Epithelial cell of prostate (primary cell): ENCODE data around the gene CAMSAP2.

Experiments
- DNase-seq: peaks from one replicate; pipeline ENCODE4 v3.0.0-alpha.2; 2011; ENCODE audit warnings: low read depth, low spot score
- H3K27ac ChIP-seq: fragments of 450-650 bp; 2 replicates; pipeline ENCODE4 v1.5.1; 2017; ENCODE audit warnings: mild to moderate bottlenecking

CAMSAP2 gene

DNA sequence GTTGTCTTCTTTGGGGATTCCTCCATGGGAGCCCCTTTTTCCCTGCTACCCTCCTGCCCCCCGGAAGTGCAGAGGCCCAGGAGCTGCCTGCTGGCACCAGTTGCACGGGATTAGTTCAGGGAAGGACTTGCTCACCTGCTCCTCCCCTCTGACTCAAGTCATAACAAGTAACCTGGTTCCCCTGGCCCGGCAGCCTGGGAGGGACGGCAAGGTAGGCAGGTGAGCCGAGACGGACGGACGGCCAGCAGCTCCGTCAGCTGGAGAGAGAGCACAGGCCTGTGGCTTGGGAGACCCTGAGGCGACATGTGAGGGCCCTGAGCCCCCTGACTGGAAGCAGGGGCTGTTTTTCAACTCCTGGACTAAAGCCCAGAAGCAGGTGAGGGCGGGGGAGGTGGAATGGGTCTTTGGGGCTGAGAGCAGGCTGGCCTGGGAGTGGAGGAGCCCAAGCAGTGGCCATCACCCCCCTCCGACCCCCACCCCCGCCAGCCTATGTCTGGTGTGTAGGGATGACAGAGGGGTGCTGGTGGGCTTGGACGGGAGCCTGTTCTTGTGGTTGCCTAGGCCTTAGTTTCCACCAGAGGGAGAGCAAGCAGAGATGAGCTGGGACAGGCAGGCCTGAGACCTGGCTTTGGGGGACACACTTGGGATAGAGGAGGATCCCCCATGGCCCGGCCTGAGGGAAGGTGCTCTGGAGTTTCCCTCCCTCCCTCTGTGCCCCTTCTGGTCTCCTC lies 156.2 kb downstream of the CAMSAP2 start, which contains the start of gene INAVA:
TSS of gene INAVA (plus strand) at position 189 of the 731 bp plus-strand sequence. CDS start 3,501 bp downstream, outside the sequence.
- H3K27ac ChIP-seq, result peak within 1 kb of the TSS; percentile 94
- peak; percentile 78 for DNase-seq

DNA sequence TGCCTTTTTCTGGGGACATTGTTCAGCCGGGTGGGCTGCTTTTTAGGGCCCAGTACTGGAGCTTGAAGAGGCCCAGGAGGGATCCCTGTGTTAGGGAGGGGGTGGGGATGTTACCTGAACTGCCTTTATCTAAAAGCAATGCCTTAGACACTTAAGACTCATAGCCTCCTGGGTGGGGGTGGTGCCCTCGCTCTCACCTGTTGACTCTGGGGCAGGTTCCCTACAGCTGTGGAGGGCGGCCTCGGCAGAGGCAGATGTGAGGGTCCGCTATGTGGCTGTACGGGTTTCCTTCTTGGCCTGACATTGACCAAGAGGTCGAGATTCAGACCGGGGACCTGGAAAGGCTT lies 156.7 kb downstream of the CAMSAP2 start:
- no peak for DNase-seq
- H3K27ac ChIP-seq, result peak overlapping the region; percentile 94

DNA sequence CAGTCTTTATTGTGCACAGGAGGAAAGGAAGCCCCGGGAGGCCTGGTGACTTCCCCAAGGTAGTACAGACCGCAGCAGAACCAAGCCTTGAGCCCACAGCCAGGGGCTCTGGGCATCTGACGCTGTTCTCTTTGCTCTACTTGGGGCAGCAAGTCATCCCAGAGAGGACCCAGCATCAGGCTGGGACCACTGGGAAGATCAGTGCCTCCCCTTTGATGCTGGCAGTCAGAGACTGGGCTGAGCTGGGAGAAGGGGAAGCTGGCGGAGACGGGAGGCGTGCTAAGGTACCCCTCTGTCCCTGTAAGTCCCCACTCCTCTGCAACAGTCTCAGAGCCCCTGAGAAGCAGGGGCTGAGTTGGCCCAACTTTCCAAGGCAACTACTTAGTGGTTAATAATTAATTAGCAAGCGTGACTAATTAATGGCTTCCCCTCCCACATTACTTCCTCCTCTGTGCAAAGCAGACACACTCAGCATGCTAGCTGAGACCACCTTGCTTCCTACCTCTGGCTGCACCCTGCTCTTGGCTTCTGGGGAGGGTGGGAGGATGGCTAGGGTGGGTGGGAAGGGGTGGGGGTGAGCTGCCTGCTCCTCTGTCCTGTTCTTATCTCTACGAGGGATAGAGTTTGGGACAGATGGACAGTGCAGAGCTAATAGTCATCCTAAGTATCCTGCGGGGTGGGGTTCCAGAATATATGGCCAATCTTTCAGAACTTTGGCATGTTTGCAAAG lies 157.3 kb downstream of the CAMSAP2 start:
- DNase-seq, result no peak
- H3K27ac ChIP-seq, result peak overlapping the region; percentile 94

DNA sequence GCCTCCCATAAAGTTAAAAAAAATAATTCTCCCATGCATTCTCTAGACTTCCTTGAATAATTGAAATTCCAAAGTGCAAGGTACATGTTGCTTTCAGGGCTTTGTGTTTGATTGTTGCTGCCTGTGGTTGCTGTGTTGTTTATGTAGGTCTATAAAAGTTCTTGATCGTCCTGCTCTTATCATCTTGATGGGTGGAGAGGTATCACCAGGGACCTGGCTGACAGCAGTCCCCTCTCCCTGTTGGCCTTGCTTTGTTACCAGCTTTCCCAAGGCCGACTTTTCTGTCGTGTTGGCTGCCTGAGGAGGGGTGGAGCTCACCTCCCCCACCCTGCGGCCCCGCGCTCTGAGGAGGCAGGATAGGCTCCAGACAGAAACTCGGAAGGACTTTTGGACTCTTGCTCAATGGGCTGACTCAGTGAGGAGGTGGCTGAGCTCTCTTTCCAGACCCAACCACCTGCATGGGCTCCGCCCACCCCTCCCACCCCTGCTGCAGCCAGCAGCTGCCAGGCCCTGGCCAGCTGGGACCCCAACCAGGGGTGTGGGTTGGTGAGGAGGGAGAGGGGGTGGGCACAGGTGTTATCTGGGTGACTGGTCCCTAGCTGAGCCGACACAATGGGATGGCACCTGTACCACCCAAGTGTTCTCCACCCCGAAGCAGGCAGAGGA lies 158.0 kb downstream of the CAMSAP2 start:
- peak overlapping the region; percentile 94 for H3K27ac ChIP-seq
- peak; percentile 65 for DNase-seq

DNA sequence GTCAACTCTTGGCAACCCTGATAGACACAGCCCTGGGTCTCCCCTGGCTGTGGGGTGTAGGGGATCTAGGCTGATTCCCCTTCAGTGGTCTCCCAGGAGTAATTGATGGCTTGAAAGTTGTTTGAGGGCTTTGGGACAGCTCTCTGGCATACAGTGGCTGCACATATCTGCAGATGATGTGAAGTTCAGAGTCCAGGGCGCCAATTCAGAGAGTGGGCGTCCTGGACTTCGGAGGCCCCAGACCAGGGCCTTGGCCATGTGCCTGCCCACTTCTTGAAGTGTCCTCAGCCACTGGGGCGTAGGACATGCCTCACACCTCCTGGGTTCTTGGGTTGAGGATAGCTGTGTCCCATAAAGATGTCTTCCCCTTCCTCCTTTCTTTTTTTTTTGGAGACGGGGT lies 158.6 kb downstream of the CAMSAP2 start:
- DNase-seq, result no peak

DNA sequence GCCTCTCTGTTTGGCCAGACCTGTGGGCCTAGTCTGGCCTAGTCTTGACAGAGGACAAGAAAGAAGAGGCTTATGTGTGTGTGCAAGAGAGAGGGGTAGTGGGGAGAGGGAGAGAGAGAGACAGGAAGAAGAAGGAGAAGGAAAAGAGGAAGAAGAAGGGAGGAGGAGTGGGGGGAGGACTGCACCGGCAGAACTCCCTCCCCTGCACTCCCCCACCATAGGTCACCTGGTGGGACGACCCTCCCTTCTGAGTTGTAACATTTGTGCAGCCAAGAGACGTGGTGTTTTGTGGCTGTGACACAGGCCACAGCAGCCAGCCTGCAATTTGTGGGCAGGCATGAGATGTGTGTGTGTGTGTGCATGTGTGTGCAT lies 160.3 kb downstream of the CAMSAP2 start:
- H3K27ac ChIP-seq, result peak overlapping the region; percentile 94
- DNase-seq, result no peak

More for the DNA sequence above, 158.6 kb downstream of the CAMSAP2 start:
- H3K27ac ChIP-seq, result peak overlapping the region; percentile 94

DNA sequence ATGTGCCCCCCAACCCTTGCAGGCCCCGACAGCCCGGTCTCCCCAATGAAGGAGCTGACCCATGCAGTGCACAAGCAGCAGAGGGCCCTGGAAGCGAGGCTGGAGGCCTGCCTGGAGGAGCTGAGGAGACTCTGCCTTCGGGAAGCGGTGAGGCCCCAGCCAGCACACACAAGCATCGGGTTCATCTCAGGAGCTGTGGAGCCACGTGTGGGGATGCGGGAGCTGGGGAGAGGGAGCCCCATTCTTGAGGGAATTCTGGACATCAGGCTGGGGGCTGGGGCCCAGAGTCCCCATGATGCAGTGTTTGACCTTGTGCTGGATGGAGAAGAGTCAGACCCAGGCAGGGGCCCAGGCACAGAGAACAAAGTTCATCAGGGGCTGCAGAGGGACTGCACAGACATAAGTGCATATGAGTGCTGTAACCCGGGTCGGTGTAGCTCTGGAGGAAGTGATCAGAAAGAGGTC lies 160.8 kb downstream of the CAMSAP2 start:
- no peak for DNase-seq
- H3K27ac ChIP-seq, result peak overlapping the region; percentile 94

DNA sequence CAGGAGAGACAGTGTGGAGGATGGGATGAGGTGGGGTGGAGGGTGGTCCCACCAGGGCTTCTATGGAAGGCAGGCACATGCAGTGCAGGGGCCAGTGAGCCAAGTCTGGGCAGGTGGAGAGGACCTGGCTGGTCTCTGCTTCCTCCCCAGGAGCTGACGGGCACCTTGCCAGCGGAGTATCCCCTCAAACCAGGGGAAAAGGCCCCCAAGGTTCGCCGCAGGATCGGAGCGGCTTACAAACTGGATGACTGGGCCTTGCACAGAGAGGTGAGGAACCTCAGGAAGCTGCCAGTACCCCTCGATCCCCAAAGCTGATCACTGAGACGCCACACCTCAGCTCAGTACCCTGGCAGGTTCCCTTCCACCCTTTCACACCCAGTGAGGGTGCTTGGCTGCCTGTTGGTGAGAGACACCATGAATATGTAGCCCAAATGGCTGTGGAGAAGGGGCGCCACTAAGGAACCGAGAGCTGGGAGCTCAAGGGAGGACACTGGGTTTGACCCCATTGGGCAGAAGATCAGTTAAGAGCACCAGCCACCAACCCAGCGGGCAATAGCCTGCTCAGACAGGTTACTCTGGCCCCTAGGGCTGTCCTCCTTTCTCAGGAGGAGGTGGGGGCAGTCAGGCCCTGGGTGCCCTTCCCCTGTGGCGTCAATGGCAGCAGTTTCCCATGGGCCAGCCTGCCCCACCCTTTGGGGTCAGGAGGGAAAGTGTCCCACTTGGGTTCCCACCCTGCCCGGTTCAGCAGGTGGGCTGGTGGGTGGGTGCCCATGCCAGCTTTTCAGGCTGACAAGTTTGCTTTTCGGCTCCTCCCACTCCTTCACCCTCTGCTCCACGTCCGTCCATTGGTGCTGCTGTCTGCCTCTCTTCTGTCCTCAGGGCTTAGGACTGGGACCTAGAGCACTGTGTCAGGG lies 161.5 kb downstream of the CAMSAP2 start:
- H3K27ac ChIP-seq, result no peak overlapping the region
- DNase-seq, result no peak

DNA sequence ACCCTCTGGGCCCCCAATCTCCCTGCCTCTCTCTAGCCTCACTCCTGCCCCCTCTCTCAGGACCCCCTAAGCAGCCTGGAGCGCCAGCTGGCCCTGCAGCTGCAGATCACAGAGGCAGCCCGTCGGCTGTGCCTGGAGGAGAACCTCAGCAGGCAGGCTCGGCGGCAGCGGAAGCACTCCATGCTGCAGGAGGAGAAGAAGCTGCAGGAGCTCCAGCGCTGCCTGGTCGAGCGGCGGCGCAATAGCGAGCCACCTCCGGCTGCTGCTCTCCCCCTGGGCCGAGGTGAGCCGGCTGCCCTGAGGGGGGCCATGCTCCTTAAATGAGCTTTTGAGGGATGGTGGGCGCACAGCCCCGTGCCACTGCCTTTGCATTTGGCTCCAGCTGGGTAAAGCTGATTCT lies 162.2 kb downstream of the CAMSAP2 start:
- H3K27ac ChIP-seq, result no peak overlapping the region
- DNase-seq, result no peak

DNA sequence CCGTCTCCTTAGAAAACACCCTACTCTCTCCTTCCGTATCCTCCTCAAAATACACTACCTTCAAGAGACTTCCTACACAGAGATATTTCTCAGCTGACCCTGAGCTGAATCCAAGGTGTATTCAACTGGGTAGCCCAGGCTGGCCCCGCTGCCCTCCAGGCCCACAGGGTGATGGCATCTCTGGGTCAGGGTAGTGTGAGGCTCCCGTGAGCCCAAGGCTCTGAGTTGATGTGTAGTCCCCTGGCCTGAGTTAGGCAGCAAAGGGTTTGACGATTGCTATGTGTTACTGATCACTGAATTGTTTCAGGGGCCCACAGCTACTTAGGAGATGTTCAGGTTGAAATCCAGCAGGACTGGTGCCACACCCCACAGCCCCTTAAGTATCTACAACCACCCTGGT lies 162.7 kb downstream of the CAMSAP2 start:
- no peak for DNase-seq
- H3K27ac ChIP-seq, result peak overlapping the region; percentile 13

DNA sequence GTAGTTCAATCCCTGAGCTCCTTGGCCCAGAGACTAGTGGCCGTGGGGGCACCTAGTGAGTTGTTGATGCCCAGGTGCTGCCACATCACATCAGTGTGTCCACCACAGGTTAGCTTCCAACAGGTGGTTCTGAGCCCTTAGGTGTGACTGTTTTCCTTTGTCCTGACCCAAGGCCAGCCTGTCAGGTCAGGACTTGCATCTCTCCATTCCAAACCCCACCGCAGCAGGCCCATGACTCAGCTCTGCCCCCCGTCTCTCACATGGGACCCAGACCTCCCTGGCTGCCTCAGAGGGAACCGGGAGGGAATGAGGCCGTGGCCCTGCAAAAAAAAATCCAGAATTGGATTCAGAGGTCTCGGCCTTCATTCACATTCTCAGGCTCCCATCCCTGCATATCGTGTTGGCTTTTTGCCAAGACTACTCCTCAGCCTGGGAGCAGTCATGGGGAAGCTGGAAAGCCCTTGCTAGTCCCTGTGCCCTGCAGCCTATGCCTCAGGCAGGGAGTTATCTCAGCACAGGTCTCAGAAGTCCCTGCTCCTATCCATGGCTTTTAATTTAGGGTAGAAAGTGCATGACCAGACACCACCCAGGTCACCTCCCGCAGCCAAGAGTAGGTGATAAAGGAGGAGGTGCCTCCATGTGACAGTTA lies 163.2 kb downstream of the CAMSAP2 start:
- DNase-seq, result no peak

DNA sequence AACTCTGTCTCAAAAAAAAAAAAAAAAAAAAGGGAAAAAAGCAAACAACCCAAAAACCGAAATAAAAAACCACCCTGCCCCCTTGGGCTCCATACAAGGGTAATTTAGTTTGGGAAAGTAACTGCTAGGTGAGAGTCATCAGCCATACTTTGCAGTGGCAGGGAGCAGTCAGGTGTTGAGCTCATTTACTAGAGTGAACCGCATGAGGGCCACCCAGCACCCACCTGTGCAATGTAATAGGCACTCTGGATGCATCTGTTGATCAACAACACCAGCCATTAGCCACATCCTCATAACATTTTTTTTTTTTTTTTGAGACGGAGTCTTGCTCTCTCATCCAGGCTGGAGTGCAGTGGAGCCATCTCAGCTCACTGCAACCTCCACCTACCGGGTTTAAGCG lies 165.1 kb downstream of the CAMSAP2 start:
- peak overlapping the region; percentile 17 for H3K27ac ChIP-seq
- no peak for DNase-seq

More for the DNA sequence above, 163.2 kb downstream of the CAMSAP2 start:
- H3K27ac ChIP-seq, result peak overlapping the region; percentile 13

DNA sequence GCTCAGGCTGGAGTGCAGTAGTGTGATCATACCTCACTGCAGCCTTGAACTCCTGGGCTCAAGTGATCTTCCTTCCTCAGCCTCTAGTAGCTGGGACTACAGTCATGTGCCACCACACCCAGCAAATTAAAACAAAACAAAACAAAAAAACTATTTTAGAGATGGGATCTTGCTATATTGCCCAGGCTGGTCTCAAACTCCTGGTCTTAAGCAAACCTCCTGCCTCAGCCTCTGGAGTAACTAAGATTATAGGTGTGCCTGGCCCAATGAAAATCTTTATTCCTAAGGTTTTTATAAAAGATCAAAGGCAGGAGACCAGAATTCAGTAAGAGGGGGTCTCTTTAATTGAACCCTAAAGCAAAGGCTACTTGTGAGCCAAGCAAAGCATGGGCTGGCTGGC lies 166.1 kb downstream of the CAMSAP2 start:
- H3K27ac ChIP-seq, result peak overlapping the region; percentile 48
- DNase-seq, result no peak

DNA sequence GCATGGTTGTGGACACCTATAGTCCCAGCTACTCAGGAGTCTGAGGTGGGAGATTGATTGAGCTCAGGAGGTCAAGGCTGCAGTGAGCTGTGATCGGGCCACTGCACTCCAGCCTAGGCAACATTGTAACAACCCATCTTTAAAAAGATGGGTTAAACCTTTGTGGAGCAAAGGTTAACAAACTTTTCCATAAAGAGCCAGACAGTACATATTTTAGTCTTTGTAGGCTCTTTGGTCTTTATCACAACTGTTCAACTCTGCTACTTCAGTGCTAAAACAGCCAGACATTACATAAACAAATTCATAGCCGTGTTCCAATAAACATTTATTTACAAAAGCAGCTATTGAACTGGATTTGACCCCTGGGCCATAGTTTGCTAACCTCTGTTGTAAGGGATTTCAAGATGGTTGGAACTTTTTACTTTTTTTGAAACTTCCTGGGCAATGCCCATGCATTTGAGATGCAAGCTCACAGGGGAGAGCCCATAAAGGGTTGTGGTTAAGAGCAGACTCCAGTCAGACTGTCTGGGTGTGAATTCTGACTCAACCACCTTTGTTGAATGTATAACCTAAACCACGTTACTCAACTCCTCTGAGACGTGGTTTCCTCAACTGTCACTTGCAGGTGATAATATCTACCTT lies 166.8 kb downstream of the CAMSAP2 start:
- H3K27ac ChIP-seq, result peak overlapping the region; percentile 48
- peak; percentile 85 for DNase-seq

DNA sequence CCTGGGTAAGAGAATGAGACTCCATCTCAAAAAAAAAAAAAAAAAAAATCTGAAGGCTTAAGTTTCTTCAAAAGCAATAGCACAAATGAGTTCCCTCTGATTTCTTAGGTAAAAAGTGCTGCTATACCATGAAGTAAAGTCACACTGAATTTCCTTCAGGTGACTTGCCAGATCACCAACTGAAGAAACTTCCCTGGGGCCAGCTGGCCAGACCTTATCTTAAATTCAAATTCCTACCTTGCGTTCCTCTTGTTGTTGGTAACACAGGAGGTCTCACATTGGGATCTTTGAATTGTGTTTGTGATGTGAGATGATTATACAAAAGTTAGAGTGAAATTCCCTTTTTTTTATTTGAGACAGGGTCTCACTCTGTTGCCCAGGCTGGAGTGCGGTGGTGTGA lies 167.8 kb downstream of the CAMSAP2 start:
- H3K27ac ChIP-seq, result peak overlapping the region; percentile 48
- DNase-seq, result no peak

DNA sequence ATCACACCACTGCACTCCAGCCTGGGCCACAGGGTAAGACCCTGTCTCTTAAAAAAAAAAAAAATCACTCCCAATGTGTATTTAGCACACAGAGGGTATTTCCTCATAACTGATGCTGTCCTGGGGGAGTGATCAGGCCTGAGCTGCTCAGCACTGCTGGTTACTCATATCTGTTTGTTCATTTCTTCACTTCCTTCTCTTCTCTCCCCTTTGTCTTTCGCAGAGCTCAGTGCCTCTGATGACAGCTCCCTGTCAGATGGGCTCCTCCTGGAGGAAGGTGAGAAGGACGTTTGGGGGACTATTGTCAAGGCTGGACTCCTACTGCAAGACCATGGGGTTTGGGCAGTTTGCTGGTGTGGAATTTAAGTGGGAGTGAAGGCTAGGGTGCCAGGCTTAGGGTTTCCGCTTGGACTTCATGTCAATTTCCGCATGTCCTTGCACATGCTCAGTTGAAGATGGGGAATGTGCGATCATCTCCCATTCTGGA lies 169.0 kb downstream of the CAMSAP2 start:
- H3K27ac ChIP-seq, result peak overlapping the region; percentile 48
- no peak for DNase-seq

DNA sequence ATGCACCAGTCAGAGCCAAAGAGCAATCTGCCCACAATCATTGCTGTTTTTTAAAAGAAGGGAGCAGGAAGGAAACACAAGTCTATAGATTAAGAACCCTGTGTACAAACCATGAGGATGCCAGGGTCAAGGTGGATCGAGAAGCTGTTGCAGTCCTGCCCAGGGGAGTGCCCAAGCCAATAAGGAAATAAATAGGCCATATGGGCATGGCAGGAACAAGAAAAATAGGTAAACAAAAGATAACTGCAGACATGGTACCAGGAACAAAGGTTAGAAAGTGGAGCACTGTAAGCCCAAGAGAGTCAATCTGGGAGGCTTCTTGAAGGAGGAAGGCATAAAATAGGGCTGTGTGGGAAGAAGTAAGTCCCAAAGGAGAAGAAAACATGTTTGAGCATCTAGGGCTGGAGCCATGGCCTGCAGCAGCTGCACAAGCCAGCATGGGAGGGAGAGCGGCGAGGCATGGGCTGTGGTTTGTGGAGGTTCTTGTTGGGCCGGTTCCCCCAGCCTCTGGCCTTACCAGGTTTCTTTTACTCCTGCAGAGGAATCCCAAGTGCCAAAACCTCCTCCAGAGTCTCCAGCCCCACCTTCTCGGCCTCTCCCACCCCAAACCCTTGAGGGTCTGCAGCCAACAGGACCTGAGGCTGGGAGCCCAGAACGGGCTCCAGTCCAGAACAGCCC lies 169.6 kb downstream of the CAMSAP2 start:
- DNase-seq, result no peak
- peak overlapping the region; percentile 48 for H3K27ac ChIP-seq

DNA sequence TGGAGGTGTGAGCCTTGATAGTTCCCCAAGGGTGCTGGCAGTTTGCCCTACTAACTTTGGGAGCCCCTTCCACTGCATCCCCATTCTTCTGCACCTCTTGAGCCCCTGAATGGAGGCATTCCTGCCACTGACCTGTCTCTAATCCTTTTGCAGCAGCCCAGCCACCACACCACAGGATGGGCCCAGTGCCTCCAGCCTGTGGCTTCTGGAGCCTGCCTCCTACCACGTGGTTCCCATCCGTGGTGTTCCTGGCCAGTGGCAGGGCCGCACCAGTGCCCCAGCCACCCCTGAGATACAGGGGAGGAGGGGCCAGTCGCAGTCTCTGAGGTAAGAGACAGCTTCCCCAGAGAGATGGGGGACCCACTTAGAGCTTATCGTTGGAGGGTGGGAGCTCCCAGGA lies 170.4 kb downstream of the CAMSAP2 start:
- peak overlapping the region; percentile 48 for H3K27ac ChIP-seq
- no peak for DNase-seq
